HG03064 (cell line): ENCODE data around the gene REP15.
"Not testable (repeated sequence)": the region's sequence is repeated elsewhere in the genome, so short reads cannot be mapped to it uniquely, and the experiment has no call there.

Experiments
- ATAC-seq: cut with Tn5 transposase; IDR thresholded peaks from one replicate; pipeline ENCODE4 v1.9.1; 2021; ENCODE audit warnings: low read depth; ENCODE audit not compliant: unreplicated experiment

Gene REP15

DNA sequence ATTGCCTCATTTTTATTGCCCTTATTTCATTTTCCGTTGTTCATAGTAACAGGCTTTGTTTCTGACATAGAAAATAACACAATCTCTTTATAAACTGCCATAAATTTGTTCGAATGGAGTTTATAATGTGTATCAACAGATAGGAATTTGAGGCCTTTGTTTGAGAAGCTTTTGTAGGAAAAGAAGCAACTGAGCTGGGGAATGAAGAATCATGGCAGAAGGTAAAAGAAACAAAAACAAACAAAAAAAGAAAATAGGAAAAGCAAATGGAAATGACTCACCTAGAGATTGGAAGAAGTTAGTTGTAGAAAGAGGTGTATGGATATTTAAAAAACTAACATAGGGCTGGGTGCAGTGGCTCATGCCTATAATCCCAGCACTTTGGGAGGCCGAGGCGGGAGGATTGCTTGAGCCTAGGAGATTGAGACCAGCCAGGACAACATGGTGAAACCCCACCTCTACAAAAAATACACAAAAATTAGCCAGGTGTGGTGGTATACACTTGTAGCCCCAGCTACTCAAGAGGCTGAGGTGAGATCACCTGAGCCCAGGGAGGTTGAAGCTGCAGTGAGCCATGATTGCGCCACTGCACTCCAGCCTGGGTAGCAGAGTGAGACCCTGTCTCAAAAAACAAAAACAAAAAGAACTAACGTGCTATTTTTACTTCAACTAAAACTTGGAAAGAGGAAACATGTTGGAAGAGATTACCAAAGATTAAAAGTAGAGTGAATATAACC, 523 bp upstream of the REP15 start:
- ATAC-seq: no peak

- no peak for ATAC-seq
These were observed 767 bp downstream of the REP15 start for GRCh38 chr12:27696864-27697564.

DNA sequence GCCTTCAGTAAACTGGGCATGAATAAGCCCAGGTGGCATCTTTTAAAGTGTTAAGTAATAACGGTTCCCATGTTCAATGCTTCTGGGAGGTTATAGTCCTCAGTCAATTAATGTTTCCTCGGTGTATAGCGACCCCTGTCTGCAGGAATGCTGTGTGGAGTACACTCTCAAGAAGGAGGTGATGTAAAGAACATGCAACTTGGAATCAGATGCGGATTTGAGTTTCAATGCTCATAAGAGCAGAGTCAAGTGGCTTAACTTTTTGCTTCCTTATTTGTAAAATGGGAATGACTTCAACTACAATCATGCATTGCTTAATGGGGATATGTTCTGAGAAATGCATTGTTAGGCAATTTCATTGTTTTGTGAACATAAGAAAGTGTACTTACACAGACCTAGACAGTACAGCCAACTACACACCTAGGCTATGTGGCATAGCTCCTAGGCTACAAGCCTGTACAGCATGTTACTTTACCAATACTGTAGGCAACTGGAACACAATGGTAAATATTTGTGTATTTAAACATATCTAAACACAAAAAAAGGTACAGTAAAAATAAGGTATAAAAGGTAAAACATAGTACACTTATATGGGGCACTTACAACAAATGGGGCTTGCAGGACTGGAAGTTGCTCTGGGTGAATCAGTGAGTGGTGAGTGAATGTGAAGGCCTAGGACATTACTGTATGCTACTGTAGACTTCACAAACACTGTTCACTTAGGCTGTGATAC, 7.6 kb downstream of the REP15 start:
- peak; percentile 65 for ATAC-seq

DNA sequence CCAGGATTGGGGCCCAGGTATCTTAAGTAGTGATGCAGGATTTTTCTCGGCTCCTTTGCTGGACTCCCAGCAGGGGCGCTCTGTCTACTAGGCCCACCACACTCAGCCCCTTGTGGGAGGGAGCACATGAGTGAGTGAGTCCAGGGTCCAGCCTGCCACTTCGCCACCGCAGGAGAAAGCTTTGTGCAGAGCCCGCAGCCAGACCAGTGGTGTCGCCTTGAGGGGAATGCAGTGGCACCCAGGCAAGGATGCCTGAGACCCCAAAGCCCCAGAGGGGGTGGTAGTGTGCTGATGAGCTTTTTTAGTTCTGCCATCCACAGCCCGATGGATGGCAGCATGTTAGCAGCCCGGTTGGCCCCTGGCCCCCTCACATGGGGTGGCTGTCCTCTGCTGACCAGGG, 9.0 kb downstream of the REP15 start:
- no peak for ATAC-seq

DNA sequence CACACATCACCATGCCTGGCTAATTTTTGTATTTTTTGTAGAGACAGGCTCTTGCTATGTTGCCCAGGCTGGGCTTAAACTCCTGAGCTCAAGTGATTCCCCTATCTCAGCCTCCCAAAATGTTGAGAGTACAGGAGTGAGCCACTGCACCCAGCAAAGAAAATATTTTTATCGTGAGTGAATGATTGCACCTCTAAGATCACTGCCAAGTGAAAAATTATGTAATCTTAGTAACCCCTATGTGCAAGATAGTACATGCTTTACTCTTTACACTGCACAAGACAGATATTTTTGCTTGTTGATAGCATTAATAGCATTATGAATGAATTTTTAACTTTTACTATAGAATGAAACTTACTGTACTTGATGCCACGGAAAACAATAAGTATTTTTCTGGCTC, 11.0 kb downstream of the REP15 start:
- ATAC-seq: no peak

GRCh38 chr12:27709212-27709931, 13.1 kb downstream of the REP15 start:
- no peak for ATAC-seq

GRCh38 chr12:27709932-27710591, 13.8 kb downstream of the REP15 start:
- peak; percentile 47 for ATAC-seq

DNA sequence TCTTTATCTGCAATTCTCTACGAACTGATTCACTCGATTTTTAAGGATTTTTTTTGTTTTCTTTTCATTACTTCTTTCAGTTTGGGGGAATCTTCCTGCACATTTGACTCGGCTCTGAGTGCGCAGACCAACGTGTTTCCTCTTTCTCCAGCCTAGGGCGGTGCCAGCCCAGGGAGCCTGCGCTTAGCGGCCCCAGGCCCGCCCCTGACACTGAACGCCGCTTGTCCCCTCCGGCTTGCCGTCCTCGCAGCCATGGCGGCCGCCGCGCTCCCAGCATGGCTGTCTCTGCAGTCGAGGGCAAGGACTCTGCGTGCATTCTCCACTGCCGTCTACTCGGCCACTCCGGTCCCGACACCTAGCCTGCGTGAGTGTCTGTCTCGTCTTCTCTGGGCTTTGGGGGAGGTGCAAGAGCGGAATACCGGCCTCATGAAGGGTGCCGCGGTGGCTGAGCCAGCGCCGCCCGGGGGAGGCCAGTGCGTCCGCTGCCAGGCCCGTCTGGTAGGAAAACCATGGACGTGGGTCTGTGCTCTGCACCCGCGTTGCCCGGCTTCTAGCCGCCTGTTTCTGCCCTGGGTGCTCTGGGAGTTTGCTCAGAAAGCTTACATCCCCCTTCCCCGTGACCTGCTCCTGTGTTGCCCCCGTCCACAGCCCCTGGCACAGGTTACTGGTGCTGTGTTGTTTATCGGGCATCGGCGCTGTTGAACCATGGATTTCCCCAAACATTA, 14.5 kb downstream of the REP15 start, which contains the start of gene MRPS35:
Gene MRPS35 (plus strand): TSS at position 241 of the 725 bp plus-strand sequence. CDS start 12 bp downstream, at position 253.
- peak; percentile 94 for ATAC-seq

- ATAC-seq: no peak
These were observed 15.1 kb downstream of the REP15 start for GRCh38 chr12:27711317-27711682.

DNA sequence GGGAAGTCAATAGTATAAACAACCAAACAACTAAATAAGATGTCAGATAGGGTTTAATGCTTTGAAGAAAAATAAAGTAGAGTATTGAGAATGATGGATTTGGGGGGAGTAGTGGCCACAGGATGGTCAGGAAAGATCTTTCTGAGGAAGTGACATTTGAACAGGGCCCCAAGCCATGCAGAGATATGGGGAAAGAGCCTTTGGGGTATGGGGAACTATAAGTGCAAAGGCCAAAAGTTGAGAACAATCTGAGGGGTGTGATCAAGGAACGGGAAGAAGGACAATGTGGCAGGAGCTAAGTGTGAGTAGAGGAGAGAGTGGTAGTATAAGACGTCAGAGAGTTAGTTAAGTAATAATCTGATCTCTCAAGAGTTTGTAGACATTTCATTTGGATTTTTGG, 15.7 kb downstream of the REP15 start:
- ATAC-seq: no peak

DNA sequence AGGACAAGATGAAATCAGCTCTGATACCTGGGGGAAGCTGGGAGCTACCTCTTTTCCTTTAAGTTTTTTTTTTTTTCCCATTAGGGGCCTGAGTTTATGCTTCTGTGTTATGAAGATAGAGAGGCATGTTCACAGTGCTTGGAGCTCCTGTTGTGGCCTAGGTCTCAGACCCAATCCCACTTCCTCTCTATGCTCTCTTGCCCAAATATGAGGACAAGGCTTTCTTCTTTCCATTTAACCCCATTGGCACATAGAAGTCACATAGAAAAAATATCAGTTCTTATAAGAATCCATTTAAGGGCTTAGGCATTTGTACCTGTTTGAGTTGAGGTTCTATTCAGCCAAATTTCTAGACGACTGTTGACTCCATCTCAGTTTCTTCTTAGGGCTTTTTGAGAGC, 27.0 kb downstream of the REP15 start:
- ATAC-seq: no peak

DNA sequence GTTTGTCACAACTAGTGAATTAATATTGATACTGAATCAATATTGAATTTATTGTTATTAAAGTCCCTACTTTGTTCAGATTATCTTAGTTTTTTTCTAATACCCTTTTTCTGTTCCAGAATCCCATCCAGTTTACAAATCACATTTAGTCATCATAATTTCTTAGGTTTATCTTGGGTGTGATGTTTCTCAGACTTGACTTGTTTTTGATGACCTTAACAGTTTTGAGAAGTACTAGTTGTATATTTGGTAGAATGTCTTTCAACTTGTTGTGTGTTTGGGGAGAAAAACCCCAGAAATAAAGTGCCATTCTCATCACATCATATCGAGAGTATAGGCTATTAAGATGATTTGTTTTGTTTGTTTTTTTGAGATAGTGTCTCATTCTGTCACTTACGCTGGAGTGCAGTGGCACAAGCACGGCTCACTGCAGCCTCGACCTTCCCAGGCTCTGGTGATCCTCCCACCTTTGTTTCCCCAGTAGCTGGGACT, 33.9 kb downstream of the REP15 start:
- no peak for ATAC-seq

DNA sequence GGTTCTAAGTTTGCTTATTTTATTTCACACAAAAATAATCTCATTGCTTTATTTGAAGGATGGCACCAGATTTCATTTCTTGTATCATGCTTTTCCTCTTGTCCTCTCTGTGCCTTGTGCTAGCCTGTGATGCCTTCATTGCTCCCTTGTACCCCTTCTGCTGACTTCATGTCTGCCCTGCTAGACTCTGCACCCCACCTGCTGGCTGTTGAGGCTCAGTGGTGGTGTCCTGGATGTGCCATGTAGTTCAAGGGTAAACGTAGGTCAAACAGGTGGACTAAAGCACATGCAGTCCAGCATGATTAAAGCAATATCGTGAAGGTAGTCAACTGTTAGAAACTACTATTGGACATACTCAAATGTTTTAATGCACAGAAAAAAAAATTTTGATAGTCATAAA, 36.0 kb downstream of the REP15 start:
- no peak for ATAC-seq

GRCh38 chr12:27733052-27733656, 36.9 kb downstream of the REP15 start:
- ATAC-seq: no peak

DNA sequence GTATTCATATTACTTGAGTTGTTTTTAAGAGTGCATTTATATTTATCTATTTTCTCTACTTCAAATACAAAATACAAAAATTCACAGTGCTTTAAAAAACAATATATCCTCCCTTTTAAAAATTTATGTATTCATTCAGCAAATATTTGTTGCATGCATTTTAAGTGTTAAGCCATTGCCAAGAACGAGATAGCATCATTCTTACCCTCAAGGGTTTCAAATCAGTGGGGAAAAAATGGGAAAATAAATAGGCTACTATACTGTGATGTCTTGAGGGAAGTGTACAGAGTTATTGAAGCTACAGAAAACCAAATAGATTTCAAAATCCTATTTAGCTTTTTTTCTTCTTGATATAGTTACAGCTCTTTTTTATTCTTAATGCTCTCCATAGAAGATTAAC, 37.5 kb downstream of the REP15 start:
- no peak for ATAC-seq

- not testable (repeated sequence) for ATAC-seq
These were observed 38.1 kb downstream of the REP15 start for GRCh38 chr12:27734321-27734720.

- no peak for ATAC-seq
These were observed 47.4 kb downstream of the REP15 start for GRCh38 chr12:27743601-27744000.

DNA sequence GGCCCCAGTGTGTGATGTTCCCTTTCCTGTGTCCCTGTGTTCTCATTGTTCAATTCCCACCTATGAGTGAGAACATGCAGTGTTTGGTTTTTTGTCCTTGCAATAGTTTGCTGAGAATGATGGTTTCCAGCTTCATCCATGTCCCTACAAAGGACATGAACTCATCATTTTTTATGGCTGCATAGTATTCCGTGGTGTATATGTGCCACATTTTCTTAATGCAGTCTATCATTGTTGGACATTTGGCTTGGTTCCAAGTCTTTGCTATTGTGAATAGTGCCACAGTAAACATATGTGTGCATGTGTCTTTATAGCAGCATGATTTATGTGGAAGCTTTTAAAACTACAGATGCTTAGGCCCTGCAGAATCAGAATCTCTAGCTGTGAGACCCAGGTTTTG, 49.5 kb downstream of the REP15 start:
- not testable (repeated sequence) for ATAC-seq
